ENCODE results near the gene VIT. TPM values are rescaled to one million over a fixed set of nuclear protein-coding genes. Genes with fewer than 3 reads are reported as not detected.

VIT gene
- total RNA-seq, 1 donor from 2014 or later, result 0.32 TPM

GRCh38 chr2:36700311-36700710 is 3.8 kb downstream of the VIT start:
- no peaks in the 10 kb centered on the region for H3K27me3 ChIP-seq
- no peaks in the 10 kb centered on the region for H3K4me1 ChIP-seq
- DNase-seq, result no peak
- ATAC-seq, result no peak
- H3K36me3 ChIP-seq, result no peaks in the 10 kb centered on the region
- no peaks in the 10 kb centered on the region for H3K9me3 ChIP-seq
- no peak overlapping the region for H3K4me3 ChIP-seq
- intact Hi-C loops (cut with DNase I), result no loop called here
- H3K27ac ChIP-seq, result no peak overlapping the region
- no peak for TF ChIP-seq CTCF (IDR thresholded peaks at IDR 0.05)

GRCh38 chr2:36701391-36701795 is 4.9 kb downstream of the VIT start:
- DNase-seq (no peak), ATAC-seq (no peak)
- no peaks in the 10 kb centered on the region for H3K4me1 ChIP-seq
- no peak for TF ChIP-seq CTCF (IDR thresholded peaks at IDR 0.05)
- H3K27ac ChIP-seq, result no peak overlapping the region
- H3K4me3 ChIP-seq, result no peak overlapping the region
- intact Hi-C loops (cut with DNase I), result no loop called here
- H3K36me3 ChIP-seq, result no peaks in the 10 kb centered on the region
- H3K9me3 ChIP-seq, result no peaks in the 10 kb centered on the region
- H3K27me3 ChIP-seq, result no peaks in the 10 kb centered on the region

- Histone ChIP-seq H3K9me3 (no peaks in the 10 kb centered on the region), H3K36me3 (no peaks in the 10 kb centered on the region), H3K4me3 (no peak overlapping the region), H3K4me1 (no peaks in the 10 kb centered on the region), H3K27me3 (no peaks in the 10 kb centered on the region), H3K27ac (no peak overlapping the region)
- ATAC-seq (no peak), DNase-seq (no peak)
- TF ChIP-seq CTCF (IDR thresholded peaks at IDR 0.05), result no peak
- intact Hi-C loops (cut with DNase I), result no loop called here
Observed at GRCh38 chr2:36701918-36702317, 5.4 kb downstream of the VIT start.

GRCh38 chr2:36702781-36703180 is 6.3 kb downstream of the VIT start:
- ATAC-seq (no peak), DNase-seq (no peak)
- Histone ChIP-seq H3K27ac (no peak overlapping the region), H3K4me3 (no peak overlapping the region), H3K36me3 (no peaks in the 10 kb centered on the region), H3K9me3 (no peaks in the 10 kb centered on the region), H3K4me1 (no peaks in the 10 kb centered on the region), H3K27me3 (no peaks in the 10 kb centered on the region)
- intact Hi-C loops (cut with DNase I), result no loop called here
- no peak for TF ChIP-seq CTCF (IDR thresholded peaks at IDR 0.05)

- no peak for TF ChIP-seq CTCF (IDR thresholded peaks at IDR 0.05)
- Histone ChIP-seq H3K27me3 (no peaks in the 10 kb centered on the region), H3K36me3 (no peaks in the 10 kb centered on the region), H3K4me1 (no peaks in the 10 kb centered on the region), H3K9me3 (no peaks in the 10 kb centered on the region), H3K27ac (no peak overlapping the region), H3K4me3 (no peak overlapping the region)
- DNase-seq (no peak), ATAC-seq (no peak)
- intact Hi-C loops (cut with DNase I), result no loop called here
Observed at GRCh38 chr2:36704475-36705150, 8.1 kb downstream of the VIT start.
